SK-N-SH treated with all-trans-retinoic acid at 6 μM for 48 hours (cell line): ENCODE results near the gene MAPK9.
A peak's percentile ranks its signal among the peaks of the same experiment; 100 is the strongest.

ENCODE experiments used
- ATAC-seq: fragments of 200-7000 bp; cut with Tn5 transposase; 3 replicates; pipeline ENCODE4 v1.9.1; 2020; ENCODE audit warnings: mild to moderate bottlenecking, moderate library complexity
- ARNTL ChIP-seq: fragments of 450-650 bp; formaldehyde crosslinking; IDR thresholded peaks from 2 replicates; pipeline ENCODE4 v1.5.0; 2020; ENCODE audit warnings: low read depth, mild to moderate bottlenecking, moderate library complexity, borderline replicate concordance
- BACH2 ChIP-seq: fragments of 250-450 bp; sonication (Bioruptor Pico); IDR thresholded peaks from 2 replicates; pipeline ENCODE4 v1.9.0; 2021; ENCODE audit warnings: mild to moderate bottlenecking, borderline replicate concordance
- CSDC2 ChIP-seq: fragments of 250-450 bp; sonication (Bioruptor Pico); IDR thresholded peaks from 2 replicates; pipeline ENCODE4 v1.5.0; 2020; ENCODE audit warnings: mild to moderate bottlenecking, moderate library complexity
- ESRRG ChIP-seq: fragments of 250-450 bp; sonication (Bioruptor Pico); IDR thresholded peaks from 2 replicates; pipeline ENCODE4 v1.6.1; 2021; ENCODE audit warnings: mild to moderate bottlenecking
- GLIS3 ChIP-seq: fragments of 250-450 bp; sonication (Bioruptor Pico); IDR thresholded peaks from 2 replicates; pipeline ENCODE4 v1.5.0; 2020; ENCODE audit warnings: mild to moderate bottlenecking, moderate library complexity
- ISL1 ChIP-seq: fragments of 250-450 bp; sonication (Bioruptor Pico); IDR thresholded peaks from 2 replicates; pipeline ENCODE4 v2.1.2; 2022; ENCODE audit warnings: mild to moderate bottlenecking, moderate library complexity
- PATZ1 ChIP-seq: fragments of 250-450 bp; sonication (Bioruptor Pico); IDR thresholded peaks from 2 replicates; pipeline ENCODE4 v1.8.0; 2020; ENCODE audit warnings: mild to moderate bottlenecking, moderate library complexity, borderline replicate concordance
- POU6F1 ChIP-seq: fragments of 250-450 bp; sonication (Bioruptor Pico); IDR thresholded peaks from 2 replicates; pipeline ENCODE4 v1.8.0; 2021; ENCODE audit warnings: low read depth, mild to moderate bottlenecking, moderate library complexity, borderline replicate concordance
- PPARA ChIP-seq: fragments of 250-450 bp; sonication (Bioruptor Pico); IDR thresholded peaks from 2 replicates; pipeline ENCODE4 v1.5.0; 2020; ENCODE audit warnings: mild to moderate bottlenecking, borderline replicate concordance
- SNAI2 ChIP-seq: fragments of 250-450 bp; sonication (Bioruptor Pico); IDR thresholded peaks from 2 replicates; pipeline ENCODE4 v1.5.0; 2020; ENCODE audit warnings: mild to moderate bottlenecking, moderate library complexity
- TCF4 ChIP-seq: fragments of 250-450 bp; sonication (Bioruptor Pico); IDR thresholded peaks from 2 replicates; pipeline ENCODE4 v1.8.0; 2021; ENCODE audit warnings: mild to moderate bottlenecking, moderate library complexity, borderline replicate concordance
- TOX ChIP-seq: fragments of 250-450 bp; sonication (Bioruptor Pico); IDR thresholded peaks from 2 replicates; pipeline ENCODE4 v1.8.0; 2021; ENCODE audit warnings: mild to moderate bottlenecking, moderate library complexity, borderline replicate concordance
- ZC3H10 ChIP-seq: fragments of 250-450 bp; sonication (Bioruptor Pico); IDR thresholded peaks from 2 replicates; pipeline ENCODE4 v1.5.1; 2021; ENCODE audit warnings: mild to moderate bottlenecking, moderate library complexity
- ZFP3 ChIP-seq: fragments of 250-450 bp; sonication (Bioruptor Pico); IDR thresholded peaks from 2 replicates; pipeline ENCODE4 v1.5.0; 2020; ENCODE audit warnings: mild to moderate bottlenecking, moderate library complexity
- ZFP30 ChIP-seq: fragments of 450-650 bp; formaldehyde crosslinking; IDR thresholded peaks from 2 replicates; pipeline ENCODE4 v1.5.0; 2022; ENCODE audit warnings: mild to moderate bottlenecking, moderate library complexity
- ZNF565 ChIP-seq: fragments of 450-650 bp; formaldehyde crosslinking; conservative IDR thresholded peaks from 2 replicates; pipeline ENCODE4 v1.5.0; 2020; ENCODE audit warnings: low read depth, mild to moderate bottlenecking, moderate library complexity
- ZNF70 ChIP-seq: fragments of 450-650 bp; formaldehyde crosslinking; IDR thresholded peaks from 2 replicates; pipeline ENCODE4 v1.5.0; 2020; ENCODE audit warnings: mild to moderate bottlenecking, moderate library complexity
- ZNF8 ChIP-seq: fragments of 450-650 bp; formaldehyde crosslinking; IDR thresholded peaks from 2 replicates; pipeline ENCODE4 v1.5.0; 2020; ENCODE audit warnings: mild to moderate bottlenecking, moderate library complexity
- TF ChIP-seq, protein P1 (sequence below): fragments of 250-450 bp; sonication (Bioruptor Pico); IDR thresholded peaks from 2 replicates; pipeline ENCODE4 v1.5.0; 2020; ENCODE audit warnings: mild to moderate bottlenecking, moderate library complexity
- TF ChIP-seq, protein P2 (sequence below): fragments of 250-450 bp; sonication (Bioruptor Pico); IDR thresholded peaks from 2 replicates; pipeline ENCODE4 v1.5.1; 2021; ENCODE audit warnings: mild to moderate bottlenecking, moderate library complexity
- TF ChIP-seq, protein P3 (sequence below): fragments of 250-450 bp; sonication (Bioruptor Pico); IDR thresholded peaks from 2 replicates; pipeline ENCODE4 v1.5.1; 2020; ENCODE audit warnings: low read depth, mild to moderate bottlenecking, moderate library complexity

The MAPK9 gene

GRCh38 chr5:180296771-180297170 lies 4.9 kb upstream of the MAPK9 start (continued):
- TF ChIP-seq, protein P1, sequence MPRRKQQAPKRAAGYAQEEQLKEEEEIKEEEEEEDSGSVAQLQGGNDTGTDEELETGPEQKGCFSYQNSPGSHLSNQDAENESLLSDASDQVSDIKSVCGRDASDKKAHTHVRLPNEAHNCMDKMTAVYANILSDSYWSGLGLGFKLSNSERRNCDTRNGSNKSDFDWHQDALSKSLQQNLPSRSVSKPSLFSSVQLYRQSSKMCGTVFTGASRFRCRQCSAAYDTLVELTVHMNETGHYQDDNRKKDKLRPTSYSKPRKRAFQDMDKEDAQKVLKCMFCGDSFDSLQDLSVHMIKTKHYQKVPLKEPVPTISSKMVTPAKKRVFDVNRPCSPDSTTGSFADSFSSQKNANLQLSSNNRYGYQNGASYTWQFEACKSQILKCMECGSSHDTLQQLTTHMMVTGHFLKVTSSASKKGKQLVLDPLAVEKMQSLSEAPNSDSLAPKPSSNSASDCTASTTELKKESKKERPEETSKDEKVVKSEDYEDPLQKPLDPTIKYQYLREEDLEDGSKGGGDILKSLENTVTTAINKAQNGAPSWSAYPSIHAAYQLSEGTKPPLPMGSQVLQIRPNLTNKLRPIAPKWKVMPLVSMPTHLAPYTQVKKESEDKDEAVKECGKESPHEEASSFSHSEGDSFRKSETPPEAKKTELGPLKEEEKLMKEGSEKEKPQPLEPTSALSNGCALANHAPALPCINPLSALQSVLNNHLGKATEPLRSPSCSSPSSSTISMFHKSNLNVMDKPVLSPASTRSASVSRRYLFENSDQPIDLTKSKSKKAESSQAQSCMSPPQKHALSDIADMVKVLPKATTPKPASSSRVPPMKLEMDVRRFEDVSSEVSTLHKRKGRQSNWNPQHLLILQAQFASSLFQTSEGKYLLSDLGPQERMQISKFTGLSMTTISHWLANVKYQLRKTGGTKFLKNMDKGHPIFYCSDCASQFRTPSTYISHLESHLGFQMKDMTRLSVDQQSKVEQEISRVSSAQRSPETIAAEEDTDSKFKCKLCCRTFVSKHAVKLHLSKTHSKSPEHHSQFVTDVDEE (CRISPR knock-in tag): no peak
- TF ChIP-seq, protein P2, sequence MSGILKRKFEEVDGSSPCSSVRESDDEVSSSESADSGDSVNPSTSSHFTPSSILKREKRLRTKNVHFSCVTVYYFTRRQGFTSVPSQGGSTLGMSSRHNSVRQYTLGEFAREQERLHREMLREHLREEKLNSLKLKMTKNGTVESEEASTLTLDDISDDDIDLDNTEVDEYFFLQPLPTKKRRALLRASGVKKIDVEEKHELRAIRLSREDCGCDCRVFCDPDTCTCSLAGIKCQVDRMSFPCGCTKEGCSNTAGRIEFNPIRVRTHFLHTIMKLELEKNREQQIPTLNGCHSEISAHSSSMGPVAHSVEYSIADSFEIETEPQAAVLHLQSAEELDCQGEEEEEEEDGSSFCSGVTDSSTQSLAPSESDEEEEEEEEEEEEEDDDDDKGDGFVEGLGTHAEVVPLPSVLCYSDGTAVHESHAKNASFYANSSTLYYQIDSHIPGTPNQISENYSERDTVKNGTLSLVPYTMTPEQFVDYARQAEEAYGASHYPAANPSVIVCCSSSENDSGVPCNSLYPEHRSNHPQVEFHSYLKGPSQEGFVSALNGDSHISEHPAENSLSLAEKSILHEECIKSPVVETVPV (CRISPR knock-in tag): no peak
- TF ChIP-seq TOX: no peak

- no peak for TF ChIP-seq GLIS3
- no peak for TF ChIP-seq ARNTL
- TF ChIP-seq ZFP30 (CRISPR knock-in tag): no peak
- TF ChIP-seq POU6F1 (CRISPR knock-in tag): no peak
- TF ChIP-seq BACH2: no peak
- ATAC-seq: no peak
These were observed 3.2 kb upstream of the MAPK9 start for GRCh38 chr5:180294913-180295555.

DNA sequence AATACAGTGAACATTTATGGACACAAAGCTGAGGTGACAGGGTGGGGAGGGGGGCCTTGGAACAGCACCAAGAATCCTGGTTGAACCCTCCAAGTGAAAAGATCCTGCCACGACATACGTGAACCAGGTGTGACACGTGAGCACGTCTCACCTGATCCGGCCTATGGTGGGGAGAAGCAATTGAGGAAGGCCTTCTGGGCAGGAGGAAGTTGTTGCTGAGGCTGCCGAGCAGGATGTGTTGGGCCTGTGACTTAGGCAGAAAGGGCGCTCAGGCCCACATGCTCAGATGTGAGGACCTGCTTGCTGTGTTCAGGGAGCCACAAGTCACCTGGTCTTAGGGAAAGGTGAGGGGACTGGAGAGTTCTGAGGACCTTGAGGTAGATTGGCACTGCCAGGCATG lies 2.5 kb upstream of the MAPK9 start:
- ATAC-seq: no peak
- TF ChIP-seq ZNF8 (CRISPR knock-in tag) (no peak), ARNTL (no peak), BACH2 (no peak)
- TF ChIP-seq, protein P2 (CRISPR knock-in tag): no peak

DNA sequence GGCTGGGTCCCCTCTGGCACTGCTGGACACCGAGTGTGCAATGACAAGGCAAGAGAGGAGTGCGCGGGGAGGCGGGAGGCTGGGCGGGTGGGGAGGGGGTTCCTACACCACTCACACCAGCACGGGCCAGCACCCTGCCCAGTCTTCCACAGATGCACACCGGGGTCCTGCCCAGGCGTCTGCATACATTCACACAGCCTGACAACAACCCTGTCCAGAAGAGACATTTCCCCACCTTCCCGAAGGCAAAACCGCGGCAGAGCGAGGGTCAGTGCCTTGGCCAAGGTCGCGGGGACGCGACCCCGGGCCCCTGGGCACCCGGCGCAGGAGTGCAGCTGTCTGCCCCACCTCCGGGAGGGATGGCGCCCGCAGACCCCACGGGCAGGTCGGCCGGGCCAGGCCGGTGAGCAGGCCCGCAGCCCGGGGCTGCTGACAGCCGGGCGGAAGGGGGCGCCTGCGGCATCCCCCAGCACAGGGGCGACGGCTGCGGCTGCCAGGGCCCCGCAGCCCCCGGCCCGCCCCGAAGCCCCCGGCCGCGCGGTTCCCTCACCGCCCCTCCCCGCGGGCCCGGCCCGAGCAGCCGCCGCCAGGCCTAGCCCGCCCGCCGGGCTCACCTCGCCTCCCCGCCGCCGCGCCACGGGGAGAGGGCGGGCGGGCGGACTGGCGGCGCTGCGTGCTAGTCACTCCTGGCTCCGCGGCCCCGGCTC lies 496 bp downstream of the MAPK9 start:
- TF ChIP-seq ZNF8 (CRISPR knock-in tag) (no peak), ZNF70 (no peak), PATZ1 (CRISPR knock-in tag) (no peak), ZC3H10 (CRISPR knock-in tag) (no peak), ESRRG (CRISPR knock-in tag) (no peak), ZNF565 (no peak)
- peak; percentile 27 for ATAC-seq

DNA sequence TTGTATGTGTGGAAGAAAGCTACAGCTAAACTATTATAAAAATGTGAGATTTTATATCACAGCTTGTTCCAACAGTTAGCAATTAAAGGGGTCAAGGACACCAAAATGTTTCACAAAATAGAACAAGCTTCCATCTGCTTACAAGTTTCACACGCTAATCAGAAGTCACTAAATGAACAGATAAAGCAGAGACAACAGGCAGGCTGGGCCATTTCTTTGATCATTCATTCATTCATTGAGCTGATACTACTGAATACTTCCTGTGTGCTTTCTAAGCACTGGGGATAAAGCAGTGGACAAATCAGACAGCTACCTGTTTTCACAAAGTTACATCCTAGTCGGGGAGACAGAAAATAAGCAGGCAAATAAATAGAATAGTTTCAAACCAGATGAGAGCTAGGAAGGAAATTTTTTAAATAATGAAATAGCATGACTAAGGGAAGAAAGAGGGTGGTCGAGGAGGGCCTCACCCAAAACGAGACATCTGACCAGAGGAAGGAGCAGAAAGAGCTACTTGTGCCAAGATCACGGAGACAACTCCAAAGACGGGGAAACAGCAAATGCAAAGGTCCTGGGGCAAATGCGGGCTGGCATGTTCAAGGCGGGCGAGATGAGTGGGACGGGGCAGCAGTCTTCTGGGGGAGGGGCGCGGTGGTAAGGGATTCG lies 1.2 kb downstream of the MAPK9 start:
- ATAC-seq: no peak
- no peak for TF ChIP-seq ZFP3 (CRISPR knock-in tag)
- TF ChIP-seq, protein P3, sequence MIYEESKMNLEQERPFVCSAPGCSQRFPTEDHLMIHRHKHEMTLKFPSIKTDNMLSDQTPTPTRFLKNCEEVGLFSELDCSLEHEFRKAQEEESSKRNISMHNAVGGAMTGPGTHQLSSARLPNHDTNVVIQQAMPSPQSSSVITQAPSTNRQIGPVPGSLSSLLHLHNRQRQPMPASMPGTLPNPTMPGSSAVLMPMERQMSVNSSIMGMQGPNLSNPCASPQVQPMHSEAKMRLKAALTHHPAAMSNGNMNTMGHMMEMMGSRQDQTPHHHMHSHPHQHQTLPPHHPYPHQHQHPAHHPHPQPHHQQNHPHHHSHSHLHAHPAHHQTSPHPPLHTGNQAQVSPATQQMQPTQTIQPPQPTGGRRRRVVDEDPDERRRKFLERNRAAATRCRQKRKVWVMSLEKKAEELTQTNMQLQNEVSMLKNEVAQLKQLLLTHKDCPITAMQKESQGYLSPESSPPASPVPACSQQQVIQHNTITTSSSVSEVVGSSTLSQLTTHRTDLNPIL: no peak
- TF ChIP-seq ZNF8 (CRISPR knock-in tag): no peak
- no peak for TF ChIP-seq ISL1 (CRISPR knock-in tag)
- TF ChIP-seq TCF4 (CRISPR knock-in tag): no peak
- TF ChIP-seq, protein P2 (CRISPR knock-in tag): no peak
- TF ChIP-seq ZC3H10 (CRISPR knock-in tag): no peak
- no peak for TF ChIP-seq CSDC2
- no peak for TF ChIP-seq SNAI2 (CRISPR knock-in tag)
- no peak for TF ChIP-seq ESRRG (CRISPR knock-in tag)
- TF ChIP-seq PPARA: no peak
- TF ChIP-seq BACH2: no peak
- TF ChIP-seq ARNTL: no peak
